ENCODE data around the gene COL26A1. TPM values are rescaled to one million over a fixed set of nuclear protein-coding genes. Genes with fewer than 3 reads are reported as not detected.

COL26A1 gene
- total RNA-seq, 1 donor from 2014 or later, result 66.2 TPM

GRCh38 chr7:101436857-101437576, 74.3 kb downstream of the COL26A1 start:
- Mint-ChIP-seq H3K9me3 (ENCODE audit: unreplicated experiment) (peaks cover 5% of the 10 kb centered on the region), H3K4me3 (ENCODE audit: unreplicated experiment) (no peak overlapping the region), H3K27me3 (ENCODE audit: unreplicated experiment) (peaks cover 3% of the 10 kb centered on the region), H3K36me3 (ENCODE audit: unreplicated experiment) (no peaks in the 10 kb centered on the region), H3K27ac (ENCODE audit: unreplicated experiment) (no peak overlapping the region), H3K4me1 (ENCODE audit: low read depth, unreplicated experiment) (peaks cover 2% of the 10 kb centered on the region)
- DNase-seq, result peak; percentile 39
- TF ChIP-seq, protein P1, sequence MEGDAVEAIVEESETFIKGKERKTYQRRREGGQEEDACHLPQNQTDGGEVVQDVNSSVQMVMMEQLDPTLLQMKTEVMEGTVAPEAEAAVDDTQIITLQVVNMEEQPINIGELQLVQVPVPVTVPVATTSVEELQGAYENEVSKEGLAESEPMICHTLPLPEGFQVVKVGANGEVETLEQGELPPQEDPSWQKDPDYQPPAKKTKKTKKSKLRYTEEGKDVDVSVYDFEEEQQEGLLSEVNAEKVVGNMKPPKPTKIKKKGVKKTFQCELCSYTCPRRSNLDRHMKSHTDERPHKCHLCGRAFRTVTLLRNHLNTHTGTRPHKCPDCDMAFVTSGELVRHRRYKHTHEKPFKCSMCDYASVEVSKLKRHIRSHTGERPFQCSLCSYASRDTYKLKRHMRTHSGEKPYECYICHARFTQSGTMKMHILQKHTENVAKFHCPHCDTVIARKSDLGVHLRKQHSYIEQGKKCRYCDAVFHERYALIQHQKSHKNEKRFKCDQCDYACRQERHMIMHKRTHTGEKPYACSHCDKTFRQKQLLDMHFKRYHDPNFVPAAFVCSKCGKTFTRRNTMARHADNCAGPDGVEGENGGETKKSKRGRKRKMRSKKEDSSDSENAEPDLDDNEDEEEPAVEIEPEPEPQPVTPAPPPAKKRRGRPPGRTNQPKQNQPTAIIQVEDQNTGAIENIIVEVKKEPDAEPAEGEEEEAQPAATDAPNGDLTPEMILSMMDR (IDR thresholded peaks at IDR 0.05; ENCODE audit: partially characterized antibody, unreplicated experiment), result no peak

DNA sequence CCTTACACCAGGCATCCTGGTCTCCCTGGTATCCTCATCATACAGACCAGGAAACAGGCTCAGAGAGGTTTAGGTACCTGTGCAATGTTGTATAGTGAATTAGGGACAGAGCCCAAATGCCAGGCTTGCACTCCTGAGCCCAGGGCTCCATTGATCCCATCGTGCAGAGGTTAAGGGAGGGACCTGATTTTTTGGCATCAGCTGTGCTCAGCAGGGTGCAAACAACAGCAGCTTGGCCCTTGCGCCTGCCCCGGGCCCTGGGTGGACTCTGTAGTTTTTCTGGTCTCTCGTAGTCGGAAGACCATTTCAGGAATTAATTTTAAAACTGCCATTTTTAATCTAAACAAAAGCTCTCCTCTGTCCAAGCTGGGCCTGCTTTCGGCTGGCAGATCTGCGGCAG, 79.2 kb downstream of the COL26A1 start:
- Mint-ChIP-seq H3K27ac (ENCODE audit: unreplicated experiment) (no peak overlapping the region), H3K27me3 (ENCODE audit: unreplicated experiment) (no peaks in the 10 kb centered on the region), H3K4me3 (ENCODE audit: unreplicated experiment) (no peak overlapping the region), H3K4me1 (ENCODE audit: low read depth, unreplicated experiment) (peaks cover 5% of the 10 kb centered on the region), H3K9me3 (ENCODE audit: unreplicated experiment) (peaks cover 4% of the 10 kb centered on the region), H3K36me3 (ENCODE audit: unreplicated experiment) (no peaks in the 10 kb centered on the region)
- TF ChIP-seq, protein P1 (IDR thresholded peaks at IDR 0.05; ENCODE audit: partially characterized antibody, unreplicated experiment), result no peak
- DNase-seq, result no peak

DNA sequence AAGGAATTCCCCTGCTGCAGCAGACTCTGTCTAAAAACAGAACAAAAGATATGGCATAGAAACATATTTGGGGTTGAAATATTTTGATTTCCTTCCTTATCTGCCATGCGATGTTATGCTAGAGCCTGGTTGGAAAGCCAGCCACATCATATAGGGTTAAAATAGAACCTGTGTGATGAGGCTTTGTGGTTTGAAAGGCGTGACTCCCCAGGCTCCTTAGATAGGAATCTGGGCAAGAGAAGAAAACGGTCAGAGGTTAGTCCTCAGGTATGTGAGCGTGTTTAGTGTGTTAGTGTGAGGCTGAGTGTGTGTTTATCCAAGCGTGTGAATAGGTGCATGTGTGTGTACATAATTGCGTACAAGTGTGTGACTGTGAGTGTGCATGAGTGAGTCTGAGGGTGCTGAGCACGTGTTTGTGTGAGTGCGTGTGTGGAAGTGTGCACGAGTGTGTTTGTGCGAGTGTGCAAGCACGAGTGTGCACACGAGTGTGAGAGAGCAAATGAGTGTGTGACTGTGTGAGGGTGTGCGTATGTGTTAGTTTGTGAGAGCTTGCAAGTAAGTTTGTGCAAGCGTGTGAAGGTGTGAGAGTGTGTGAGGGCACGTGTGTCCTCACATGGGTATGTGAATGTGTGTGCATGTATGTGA, 79.9 kb downstream of the COL26A1 start:
- H3K27me3 Mint-ChIP-seq (ENCODE audit: unreplicated experiment), result no peaks in the 10 kb centered on the region
- peaks cover 4% of the 10 kb centered on the region for H3K9me3 Mint-ChIP-seq (ENCODE audit: unreplicated experiment)
- H3K4me1 Mint-ChIP-seq (ENCODE audit: low read depth, unreplicated experiment), result peaks cover 5% of the 10 kb centered on the region
- peak overlapping the region; percentile 33 for H3K27ac Mint-ChIP-seq (ENCODE audit: unreplicated experiment)
- no peak overlapping the region for H3K4me3 Mint-ChIP-seq (ENCODE audit: unreplicated experiment)
- TF ChIP-seq, protein P1 (IDR thresholded peaks at IDR 0.05; ENCODE audit: partially characterized antibody, unreplicated experiment), result no peak
- no peak for DNase-seq
- H3K36me3 Mint-ChIP-seq (ENCODE audit: unreplicated experiment), result no peaks in the 10 kb centered on the region

DNA sequence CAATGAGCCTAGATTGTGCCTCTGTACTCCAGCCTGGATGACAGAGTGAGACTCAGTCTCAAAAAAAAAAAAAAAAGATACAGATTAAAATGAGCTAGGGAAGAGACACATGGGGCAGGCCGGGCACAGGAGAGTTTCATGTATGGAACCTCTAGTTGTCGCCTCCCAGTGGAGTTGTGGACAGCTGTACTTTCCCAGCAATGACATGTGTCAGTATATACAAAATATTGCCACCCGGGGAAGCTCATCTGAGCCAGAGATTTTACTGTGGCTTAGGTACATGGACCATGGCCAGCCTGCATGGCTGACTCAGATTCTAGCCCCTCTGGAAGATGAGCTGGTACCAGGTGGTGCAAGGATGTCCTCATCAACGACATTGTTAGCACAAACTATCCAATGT, 87.4 kb downstream of the COL26A1 start:
- TF ChIP-seq, protein P1 (IDR thresholded peaks at IDR 0.05; ENCODE audit: partially characterized antibody, unreplicated experiment), result no peak
- H3K4me1 Mint-ChIP-seq (ENCODE audit: low read depth, unreplicated experiment), result no peaks in the 10 kb centered on the region
- H3K36me3 Mint-ChIP-seq (ENCODE audit: unreplicated experiment), result no peaks in the 10 kb centered on the region
- DNase-seq, result no peak
- H3K4me3 Mint-ChIP-seq (ENCODE audit: unreplicated experiment), result no peak overlapping the region
- no peaks in the 10 kb centered on the region for H3K9me3 Mint-ChIP-seq (ENCODE audit: unreplicated experiment)
- H3K27ac Mint-ChIP-seq (ENCODE audit: unreplicated experiment), result no peak overlapping the region
- no peaks in the 10 kb centered on the region for H3K27me3 Mint-ChIP-seq (ENCODE audit: unreplicated experiment)

DNA sequence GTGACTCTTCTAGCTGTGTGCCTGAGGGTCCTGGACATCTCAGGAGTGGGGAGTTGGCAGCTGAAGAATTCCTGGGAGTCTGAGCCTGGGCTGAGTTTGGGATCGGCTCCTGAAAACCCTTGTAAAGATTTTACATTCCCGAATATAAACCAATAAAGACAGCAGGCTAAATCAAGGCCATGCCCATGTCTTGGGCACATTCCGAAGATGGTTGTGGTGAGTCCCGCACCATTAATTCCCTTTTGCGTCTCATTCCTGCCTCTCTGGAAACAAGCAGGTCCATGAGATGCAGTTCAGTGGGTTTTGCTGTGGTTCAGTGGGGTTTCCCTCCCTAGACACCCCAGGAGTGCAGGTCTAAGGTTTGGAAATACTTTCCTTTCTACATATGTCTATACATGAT, 90.9 kb downstream of the COL26A1 start:
- TF ChIP-seq, protein P1 (IDR thresholded peaks at IDR 0.05; ENCODE audit: partially characterized antibody, unreplicated experiment), result no peak
- no peak overlapping the region for H3K27ac Mint-ChIP-seq (ENCODE audit: unreplicated experiment)
- H3K4me3 Mint-ChIP-seq (ENCODE audit: unreplicated experiment), result no peak overlapping the region
- DNase-seq, result no peak
- H3K36me3 Mint-ChIP-seq (ENCODE audit: unreplicated experiment), result no peaks in the 10 kb centered on the region
- no peaks in the 10 kb centered on the region for H3K4me1 Mint-ChIP-seq (ENCODE audit: low read depth, unreplicated experiment)
- H3K27me3 Mint-ChIP-seq (ENCODE audit: unreplicated experiment), result no peaks in the 10 kb centered on the region
- H3K9me3 Mint-ChIP-seq (ENCODE audit: unreplicated experiment), result no peaks in the 10 kb centered on the region

All from glutamatergic neuron (in vitro differentiated cells).